IMR-90 (cell line): ENCODE results near the gene RAP1GAP. TPM values are rescaled to one million over a fixed set of nuclear protein-coding genes. Genes with fewer than 3 reads are reported as not detected.

Source experiments
- ATAC-seq: fragments of 200-7000 bp; cut with Tn5 transposase; 2 replicates; pipeline ENCODE4 v1.9.1; 2020; ENCODE audit warnings: low read depth, mild to moderate bottlenecking, moderate library complexity
- BruUV-seq: library from RNA; stranded (reverse); fragments of 400-500 nt; replicated peaks from 2 replicates; lab custom pipeline; 2021; lab: Mats Ljungman, UMichigan
- CTCF ChIA-PET: fragments of 300-600 bp; formaldehyde crosslinking; extraction: SDS; loops from one replicate; lab custom pipeline; 2021; ENCODE audit warnings: antibody characterized with exemption; lab: Yijun Ruan, JAX
- POLR2A ChIA-PET: fragments of 300-600 bp; sonication (Branson Sonifier 250); formaldehyde crosslinking; loops from one replicate; lab custom pipeline; 2022; ENCODE audit warnings: antibody characterized with exemption; ENCODE audit not compliant: unreplicated experiment; lab: Charles Lee
- DNase-seq: peaks from one replicate; pipeline ENCODE4 v3.0.0; 2013
- H2AFZ ChIP-seq: replicated peaks from 2 replicates; pipeline ENCODE3; 2013; ENCODE audit warnings: low read length, mild to moderate bottlenecking; ENCODE audit not compliant: poor library complexity
- H2AK5ac ChIP-seq: 2 replicates; pipeline ENCODE4 v1.6.1; 2013; ENCODE audit warnings: low read depth, low read length, inconsistent platforms
- H2AK9ac ChIP-seq: replicated peaks from 2 replicates; pipeline ENCODE3; 2013; ENCODE audit warnings: mild to moderate bottlenecking, low read depth, low read length, moderate library complexity; ENCODE audit not compliant: poor library complexity
- H2BK120ac ChIP-seq: 2 replicates; pipeline ENCODE4 v1.6.1; 2013; ENCODE audit warnings: low read depth, low read length, inconsistent platforms
- H2BK15ac ChIP-seq: 3 replicates; pipeline ENCODE4 v1.6.1; 2013; ENCODE audit warnings: low read depth, low read length, inconsistent platforms
- H2BK20ac ChIP-seq: 2 replicates; pipeline ENCODE4 v1.6.1; 2013; ENCODE audit warnings: low read depth, mild to moderate bottlenecking, inconsistent platforms, low read length, moderate library complexity
- H2BK5ac ChIP-seq: 2 replicates; pipeline ENCODE4 v1.6.1; 2013; ENCODE audit warnings: mild to moderate bottlenecking, low read depth, low read length, inconsistent platforms; ENCODE audit not compliant: poor library complexity, severe bottlenecking
- H3K14ac ChIP-seq: replicated peaks from 2 replicates; pipeline ENCODE4 v1.6.1; 2013; ENCODE audit warnings: low read depth, low read length, inconsistent platforms
- H3K18ac ChIP-seq: 2 replicates; pipeline ENCODE4 v1.6.1; 2013; ENCODE audit warnings: low read depth, low read length, control low read depth
- H3K23ac ChIP-seq: 2 replicates; pipeline ENCODE4 v1.6.1; 2013; ENCODE audit warnings: low read depth, low read length, inconsistent platforms
- H3K27ac ChIP-seq: 2 replicates; pipeline ENCODE4 v1.5.1; 2013; ENCODE audit warnings: mild to moderate bottlenecking, control low read depth, low read length; ENCODE audit not compliant: insufficient read depth
- H3K27me3 ChIP-seq: 2 replicates; pipeline ENCODE4 v1.6.1; 2013; ENCODE audit warnings: low read length; ENCODE audit not compliant: control insufficient read depth, insufficient read depth
- H3K36me3 ChIP-seq: 2 replicates; pipeline ENCODE4 v1.6.1; 2013; ENCODE audit warnings: low read length, mixed read lengths; ENCODE audit not compliant: control insufficient read depth, insufficient read depth
- H3K4ac ChIP-seq: 2 replicates; pipeline ENCODE4 v1.6.1; 2013; ENCODE audit warnings: low read depth, low read length, inconsistent platforms
- H3K4me1 ChIP-seq: 2 replicates; pipeline ENCODE4 v1.6.1; 2013; ENCODE audit warnings: low read length, mixed read lengths; ENCODE audit not compliant: control insufficient read depth, insufficient read depth
- H3K4me2 ChIP-seq: 2 replicates; pipeline ENCODE4 v1.6.1; 2013; ENCODE audit warnings: low read depth, mild to moderate bottlenecking, control low read depth, low read length, moderate library complexity
- H3K4me3 ChIP-seq: 2 replicates; pipeline ENCODE4 v1.5.1; 2013; ENCODE audit warnings: low read depth, mild to moderate bottlenecking, control low read depth, low read length, moderate library complexity; ENCODE audit not compliant: insufficient read depth
- H3K56ac ChIP-seq: 2 replicates; pipeline ENCODE4 v1.6.1; 2013; ENCODE audit warnings: low read length, inconsistent platforms; ENCODE audit not compliant: insufficient read depth; ENCODE audit errors: extremely low read depth
- H3K79me1 ChIP-seq, 2 experiments: 2 replicates each; pipeline ENCODE4 v1.6.1; 2013; ENCODE audit warnings: low read length in 2 of 2, inconsistent platforms in 1 of 2, low read depth in 1 of 2
- H3K9ac ChIP-seq: 2 replicates; pipeline ENCODE4 v1.6.1; 2013; ENCODE audit warnings: low read depth, low read length, control low read depth
- H3K9me1 ChIP-seq: 2 replicates; pipeline ENCODE4 v1.6.1; 2013; ENCODE audit warnings: low read length, inconsistent platforms; ENCODE audit not compliant: insufficient read depth
- H3K9me3 ChIP-seq: 2 replicates; pipeline ENCODE4 v1.6.1; 2013; ENCODE audit warnings: low read length; ENCODE audit not compliant: control insufficient read depth, insufficient read depth
- H4K20me1 ChIP-seq: 2 replicates; pipeline ENCODE4 v1.6.1; 2013; ENCODE audit warnings: low read length, inconsistent platforms; ENCODE audit not compliant: insufficient read depth
- H4K5ac ChIP-seq: 2 replicates; pipeline ENCODE4 v1.6.1; 2013; ENCODE audit warnings: mild to moderate bottlenecking, low read depth, low read length, control low read depth
- H4K8ac ChIP-seq, 2 experiments: 2 replicates each; pipeline ENCODE4 v1.6.1; 2013; ENCODE audit warnings: low read depth in 2 of 2, low read length in 2 of 2, control low read depth in 1 of 2, inconsistent platforms in 1 of 2
- H4K91ac ChIP-seq: 2 replicates; pipeline ENCODE4 v1.6.1; 2013; ENCODE audit warnings: low read depth, low read length, inconsistent platforms; ENCODE audit not compliant: insufficient read depth
- BHLHE40 ChIP-seq: fragments of 150-350 bp; IDR thresholded peaks from 2 replicates; pipeline ENCODE4 v1.6.1; 2016; ENCODE audit warnings: mild to moderate bottlenecking, low read depth, low read length
- CEBPB ChIP-seq: IDR thresholded peaks from 2 replicates; pipeline ENCODE4 v1.6.1; 2012; ENCODE audit warnings: low read depth, low read length, improper control_type of control experiment
- CHD1 ChIP-seq: IDR thresholded peaks from 2 replicates; pipeline ENCODE4 v1.6.1; 2012; ENCODE audit warnings: low read depth, low read length, improper control_type of control experiment
- FOS ChIP-seq: fragments of 150-350 bp; IDR thresholded peaks from 2 replicates; pipeline ENCODE4 v1.6.1; 2016; ENCODE audit warnings: low read depth, low read length
- MAFK ChIP-seq: IDR thresholded peaks from 2 replicates; pipeline ENCODE4 v1.6.1; 2012; ENCODE audit warnings: low read depth, low read length, improper control_type of control experiment
- MAZ ChIP-seq: IDR thresholded peaks from 2 replicates; pipeline ENCODE4 v1.6.1; 2012; ENCODE audit warnings: low read depth, mild to moderate bottlenecking, low read length, improper control_type of control experiment, moderate library complexity, borderline replicate concordance
- MXI1 ChIP-seq: IDR thresholded peaks from 2 replicates; pipeline ENCODE4 v1.6.1; 2012; ENCODE audit warnings: low read depth, mild to moderate bottlenecking, low read length, moderate library complexity, borderline replicate concordance
- NFE2L2 ChIP-seq: fragments of 150-350 bp; IDR thresholded peaks from 2 replicates; pipeline ENCODE4 v1.6.1; 2016; ENCODE audit warnings: low read depth, mild to moderate bottlenecking, low read length
- POLR2A ChIP-seq: IDR thresholded peaks from 2 replicates; pipeline ENCODE4 v1.6.1; 2012; ENCODE audit warnings: mild to moderate bottlenecking, low read depth, low read length
- RAD21 ChIP-seq: IDR thresholded peaks from 2 replicates; pipeline ENCODE4 v1.6.1; 2012; ENCODE audit warnings: low read length, improper control_type of control experiment
- RCOR1 ChIP-seq: IDR thresholded peaks from 2 replicates; pipeline ENCODE4 v1.6.1; 2012; ENCODE audit warnings: mild to moderate bottlenecking, low read length, improper control_type of control experiment; ENCODE audit not compliant: insufficient replicate concordance
- RFX5 ChIP-seq: IDR thresholded peaks from 2 replicates; pipeline ENCODE4 v1.8.0; 2012; ENCODE audit warnings: low read depth, mild to moderate bottlenecking, low read length, moderate library complexity
- SMC3 ChIP-seq: fragments of 150-350 bp; IDR thresholded peaks from 2 replicates; pipeline ENCODE4 v1.6.1; 2016; ENCODE audit warnings: low read depth, mild to moderate bottlenecking, antibody characterized with exemption, low read length, moderate library complexity
- WGBS, 2 experiments: methylation state at CpG; one replicate each; pipeline versions ENCODE4 v1.1.5 to v1.1.7; 2013; ENCODE audit warnings: missing lambda C conversion rate in 2 of 2; ENCODE audit not compliant: insufficient read length in 1 of 2; ENCODE audit errors: extremely low coverage in 2 of 2; 5-methylcytosine and 5-hydroxymethylcytosine counted together
- dilution Hi-C: fragments of 300-500 bp; cut with HindIII; formaldehyde crosslinking; loops from one replicate; pipeline ENCODE4 v1.14.3; 2018; ENCODE audit warnings: low sequenced_read_pairs; ENCODE audit not compliant: unreplicated experiment
- in situ Hi-C: fragments of 300-500 bp; cut with MboI; formaldehyde crosslinking; loops from 3 replicates; pipeline ENCODE4 v1.14.3; 2019; ENCODE audit warnings: low sequenced_read_pairs, inconsistent platforms, mixed read lengths
- intact Hi-C: fragments of 100-400 bp; cut with micrococcal nuclease; formaldehyde crosslinking; loops from 2 replicates; pipeline ENCODE4 v1.10.0; 2022
- polyA plus RNA-seq, 3 experiments: library from polyadenylated mRNA; depleted of rRNA; stranded (reverse); fragments of >200 nt; gene quantifications; 2 replicates each; pipeline ENCODE4 v1.2.3, GENCODE V29; 2012; ENCODE audit warnings: low replicate concordance in 1 of 3
- total RNA-seq: library from RNA; depleted of rRNA; stranded (reverse); fragments of >200 nt; gene quantifications from 2 replicates; pipeline ENCODE4 v1.2.3, GENCODE V29; 2012
- TF ChIP-seq, protein P1 (sequence below): fragments of 150-350 bp; IDR thresholded peaks from 2 replicates; pipeline ENCODE4 v1.6.1; 2017; ENCODE audit warnings: mild to moderate bottlenecking, antibody characterized with exemption, low read length, low read depth
- TF ChIP-seq, protein P2 (sequence below): conservative IDR thresholded peaks from 2 replicates; pipeline ENCODE4 v1.5.1; 2012; ENCODE audit warnings: mild to moderate bottlenecking, low read depth, low read length, improper control_type of control experiment
- TF ChIP-seq, protein P3 (sequence below): fragments of 150-350 bp; IDR thresholded peaks from 2 replicates; pipeline ENCODE4 v1.6.1; 2016; ENCODE audit warnings: low read depth, mild to moderate bottlenecking, low read length, moderate library complexity, borderline replicate concordance

The RAP1GAP gene
- total and polyA plus RNA-seq, 2 of the 4 experiments (the other 2 are of a cell fraction): under 0.01 to 0.10 TPM

DNA sequence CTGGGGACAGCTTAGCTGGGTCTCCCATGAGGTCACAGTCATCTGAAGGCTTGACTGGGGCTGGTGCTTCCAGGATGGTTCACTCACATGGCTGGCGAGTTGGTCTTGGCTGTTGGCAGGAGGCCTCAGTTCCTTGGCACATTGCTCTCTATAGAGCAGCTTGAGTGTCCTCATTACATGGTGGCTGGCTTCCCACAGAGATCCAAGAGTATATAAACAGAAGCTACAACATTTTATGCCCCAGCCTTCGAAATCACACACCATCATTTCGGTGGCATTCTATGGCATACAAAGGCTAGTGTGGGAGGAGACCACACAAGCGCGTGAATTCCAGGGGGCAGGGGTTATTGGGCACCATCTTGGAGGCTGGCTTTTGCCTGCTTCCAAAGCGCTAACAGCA is 96.9 kb downstream of the RAP1GAP start:
- POLR2A ChIA-PET: no interaction called here

More for the DNA sequence above, 96.9 kb downstream of the RAP1GAP start:
- Histone ChIP-seq H2BK20ac (no peak overlapping the region), H3K4me3 (no peak overlapping the region), H4K8ac (no peak overlapping the region), H3K9ac (no peak overlapping the region), H3K4me1 (peaks cover 13% of the 10 kb centered on the region), H3K9me3 (peaks cover 4% of the 10 kb centered on the region), H4K91ac (no peak overlapping the region), H2BK120ac (no peak overlapping the region), H3K27ac (no peak overlapping the region), H3K27me3 (no peaks in the 10 kb centered on the region; the same call in 1 of the 2 replicates), H3K79me1 (no peaks in the 10 kb centered on the region), H2AK9ac (no peak overlapping the region), H4K20me1 (0 out of 2 replicates have a peak, but pooled peaks cover 3% of the 10 kb centered on the region), H2BK15ac (no peak overlapping the region), H3K4ac (no peak overlapping the region), H2AK5ac (peak overlapping the region; percentile 65; the same call in 1 of the 2 replicates), H3K23ac (no peak overlapping the region), H3K36me3 (no peaks in the 10 kb centered on the region), H3K14ac (no peak overlapping the region), H3K56ac (no peak overlapping the region), H3K4me2 (no peak overlapping the region), H3K9me1 (peaks cover 10% of the 10 kb centered on the region), H3K18ac (no peak overlapping the region), H2BK5ac (no peak overlapping the region), H2AFZ (no peak overlapping the region), H4K5ac (no peak overlapping the region)
- ATAC-seq (no peak), DNase-seq (no peak)
- intact Hi-C loops: loop anchor here (10.0 kb wide), 1 partner anchor 307 kb away; no protein-coding TSS in a partner anchor
- in situ Hi-C loops: loop anchor here (5.0 kb wide), 1 partner anchor 200 kb away; no protein-coding TSS in a partner anchor
- CTCF ChIA-PET: interaction anchor here (1.6 kb wide), 1 partner anchor 87 kb away, joined by 3 read pairs; no protein-coding TSS in a partner anchor
- dilution Hi-C loops: no loop called here
- TF ChIP-seq MAFK (no peak), SMC3 (no peak), RCOR1 (no peak), CHD1 (no peak), RFX5 (no peak), CEBPB (no peak), MXI1 (no peak), POLR2A (no peak), NFE2L2 (no peak), BHLHE40 (no peak), FOS (no peak), MAZ (no peak), RAD21 (no peak)
- TF ChIP-seq, protein P1, sequence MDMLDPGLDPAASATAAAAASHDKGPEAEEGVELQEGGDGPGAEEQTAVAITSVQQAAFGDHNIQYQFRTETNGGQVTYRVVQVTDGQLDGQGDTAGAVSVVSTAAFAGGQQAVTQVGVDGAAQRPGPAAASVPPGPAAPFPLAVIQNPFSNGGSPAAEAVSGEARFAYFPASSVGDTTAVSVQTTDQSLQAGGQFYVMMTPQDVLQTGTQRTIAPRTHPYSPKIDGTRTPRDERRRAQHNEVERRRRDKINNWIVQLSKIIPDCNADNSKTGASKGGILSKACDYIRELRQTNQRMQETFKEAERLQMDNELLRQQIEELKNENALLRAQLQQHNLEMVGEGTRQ: no peak
- TF ChIP-seq, protein P2, sequence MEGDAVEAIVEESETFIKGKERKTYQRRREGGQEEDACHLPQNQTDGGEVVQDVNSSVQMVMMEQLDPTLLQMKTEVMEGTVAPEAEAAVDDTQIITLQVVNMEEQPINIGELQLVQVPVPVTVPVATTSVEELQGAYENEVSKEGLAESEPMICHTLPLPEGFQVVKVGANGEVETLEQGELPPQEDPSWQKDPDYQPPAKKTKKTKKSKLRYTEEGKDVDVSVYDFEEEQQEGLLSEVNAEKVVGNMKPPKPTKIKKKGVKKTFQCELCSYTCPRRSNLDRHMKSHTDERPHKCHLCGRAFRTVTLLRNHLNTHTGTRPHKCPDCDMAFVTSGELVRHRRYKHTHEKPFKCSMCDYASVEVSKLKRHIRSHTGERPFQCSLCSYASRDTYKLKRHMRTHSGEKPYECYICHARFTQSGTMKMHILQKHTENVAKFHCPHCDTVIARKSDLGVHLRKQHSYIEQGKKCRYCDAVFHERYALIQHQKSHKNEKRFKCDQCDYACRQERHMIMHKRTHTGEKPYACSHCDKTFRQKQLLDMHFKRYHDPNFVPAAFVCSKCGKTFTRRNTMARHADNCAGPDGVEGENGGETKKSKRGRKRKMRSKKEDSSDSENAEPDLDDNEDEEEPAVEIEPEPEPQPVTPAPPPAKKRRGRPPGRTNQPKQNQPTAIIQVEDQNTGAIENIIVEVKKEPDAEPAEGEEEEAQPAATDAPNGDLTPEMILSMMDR: no peak
- TF ChIP-seq, protein P3, sequence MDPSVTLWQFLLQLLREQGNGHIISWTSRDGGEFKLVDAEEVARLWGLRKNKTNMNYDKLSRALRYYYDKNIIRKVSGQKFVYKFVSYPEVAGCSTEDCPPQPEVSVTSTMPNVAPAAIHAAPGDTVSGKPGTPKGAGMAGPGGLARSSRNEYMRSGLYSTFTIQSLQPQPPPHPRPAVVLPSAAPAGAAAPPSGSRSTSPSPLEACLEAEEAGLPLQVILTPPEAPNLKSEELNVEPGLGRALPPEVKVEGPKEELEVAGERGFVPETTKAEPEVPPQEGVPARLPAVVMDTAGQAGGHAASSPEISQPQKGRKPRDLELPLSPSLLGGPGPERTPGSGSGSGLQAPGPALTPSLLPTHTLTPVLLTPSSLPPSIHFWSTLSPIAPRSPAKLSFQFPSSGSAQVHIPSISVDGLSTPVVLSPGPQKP: no peak
- BruUV-seq: no TSS peak
- 67% methylated on average over 1 of the region's 6 CpGs; no CpG with 5 or more reads in 1 of the 2 experiments for WGBS, 2 experiments
